ENCODE measurements around the gene ZNF416. TPM values are rescaled to one million over a fixed set of nuclear protein-coding genes. Genes with fewer than 3 reads are reported as not detected.

ZNF416 gene
- total and polyA plus RNA-seq, 9 of the 15 experiments (the other 6 are each of a cell fraction or from before 2014, with no cell fraction given), result 0.20 to 2.0 (median 1.1) TPM

DNA sequence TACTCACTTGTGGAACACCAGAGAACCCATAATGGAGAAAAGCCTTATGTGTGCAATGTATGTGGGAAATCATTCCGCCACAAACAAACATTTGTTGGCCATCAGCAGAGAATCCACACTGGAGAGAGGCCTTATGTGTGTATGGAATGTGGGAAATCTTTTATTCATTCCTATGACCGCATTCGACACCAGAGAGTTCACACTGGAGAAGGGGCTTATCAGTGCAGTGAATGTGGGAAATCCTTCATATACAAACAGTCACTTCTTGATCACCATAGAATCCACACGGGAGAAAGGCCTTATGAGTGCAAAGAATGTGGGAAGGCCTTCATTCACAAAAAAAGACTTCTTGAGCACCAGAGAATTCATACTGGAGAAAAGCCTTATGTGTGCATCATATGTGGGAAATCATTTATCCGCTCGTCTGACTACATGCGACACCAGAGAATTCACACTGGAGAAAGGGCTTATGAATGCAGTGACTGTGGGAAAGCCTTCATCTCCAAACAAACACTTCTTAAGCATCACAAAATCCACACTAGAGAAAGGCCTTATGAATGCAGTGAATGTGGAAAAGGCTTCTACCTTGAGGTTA lies 40.7 kb downstream of the ZNF416 start:
- in situ Hi-C loops (cut with MboI), result no loop called here

More for the DNA sequence above, 40.7 kb downstream of the ZNF416 start:
- ChIA-PET POLR2A (no interaction called here), CTCF (ENCODE audit: low intra/inter-chr PET ratio) (no interaction called here)
- no peaks in the 10 kb centered on the region for H4K20me1 ChIP-seq (replicated peaks; ENCODE audit: control insufficient read depth, insufficient read depth, low read length)
- H3K9me3 ChIP-seq (replicated peaks; ENCODE audit: control insufficient read depth, insufficient read depth, low read depth, low read length), result no peaks in the 10 kb centered on the region; the same call in 1 of the 2 replicates
- H2AFZ ChIP-seq (ENCODE audit: low read depth, low read length), result no peak overlapping the region
- no peak overlapping the region for H3K27ac ChIP-seq (ENCODE audit: extremely low read depth, low read depth, low read length)
- intact Hi-C loops (cut with micrococcal nuclease), result no loop called here
- BruUV-seq (replicated peaks), result no TSS peak
- H3K9me1 ChIP-seq (ENCODE audit: control insufficient read depth, insufficient read depth, low read length), result no peaks in the 10 kb centered on the region
- no peak for TF ChIP-seq STAT5B (CRISPR knock-in tag; IDR thresholded peaks at IDR 0.05)
- no peak for TF ChIP-seq CTCFL (IDR thresholded peaks at IDR 0.05; ENCODE audit: borderline replicate concordance, insufficient read depth, low read depth, low read length, poor library complexity, severe bottlenecking)
- TF ChIP-seq, protein P1, sequence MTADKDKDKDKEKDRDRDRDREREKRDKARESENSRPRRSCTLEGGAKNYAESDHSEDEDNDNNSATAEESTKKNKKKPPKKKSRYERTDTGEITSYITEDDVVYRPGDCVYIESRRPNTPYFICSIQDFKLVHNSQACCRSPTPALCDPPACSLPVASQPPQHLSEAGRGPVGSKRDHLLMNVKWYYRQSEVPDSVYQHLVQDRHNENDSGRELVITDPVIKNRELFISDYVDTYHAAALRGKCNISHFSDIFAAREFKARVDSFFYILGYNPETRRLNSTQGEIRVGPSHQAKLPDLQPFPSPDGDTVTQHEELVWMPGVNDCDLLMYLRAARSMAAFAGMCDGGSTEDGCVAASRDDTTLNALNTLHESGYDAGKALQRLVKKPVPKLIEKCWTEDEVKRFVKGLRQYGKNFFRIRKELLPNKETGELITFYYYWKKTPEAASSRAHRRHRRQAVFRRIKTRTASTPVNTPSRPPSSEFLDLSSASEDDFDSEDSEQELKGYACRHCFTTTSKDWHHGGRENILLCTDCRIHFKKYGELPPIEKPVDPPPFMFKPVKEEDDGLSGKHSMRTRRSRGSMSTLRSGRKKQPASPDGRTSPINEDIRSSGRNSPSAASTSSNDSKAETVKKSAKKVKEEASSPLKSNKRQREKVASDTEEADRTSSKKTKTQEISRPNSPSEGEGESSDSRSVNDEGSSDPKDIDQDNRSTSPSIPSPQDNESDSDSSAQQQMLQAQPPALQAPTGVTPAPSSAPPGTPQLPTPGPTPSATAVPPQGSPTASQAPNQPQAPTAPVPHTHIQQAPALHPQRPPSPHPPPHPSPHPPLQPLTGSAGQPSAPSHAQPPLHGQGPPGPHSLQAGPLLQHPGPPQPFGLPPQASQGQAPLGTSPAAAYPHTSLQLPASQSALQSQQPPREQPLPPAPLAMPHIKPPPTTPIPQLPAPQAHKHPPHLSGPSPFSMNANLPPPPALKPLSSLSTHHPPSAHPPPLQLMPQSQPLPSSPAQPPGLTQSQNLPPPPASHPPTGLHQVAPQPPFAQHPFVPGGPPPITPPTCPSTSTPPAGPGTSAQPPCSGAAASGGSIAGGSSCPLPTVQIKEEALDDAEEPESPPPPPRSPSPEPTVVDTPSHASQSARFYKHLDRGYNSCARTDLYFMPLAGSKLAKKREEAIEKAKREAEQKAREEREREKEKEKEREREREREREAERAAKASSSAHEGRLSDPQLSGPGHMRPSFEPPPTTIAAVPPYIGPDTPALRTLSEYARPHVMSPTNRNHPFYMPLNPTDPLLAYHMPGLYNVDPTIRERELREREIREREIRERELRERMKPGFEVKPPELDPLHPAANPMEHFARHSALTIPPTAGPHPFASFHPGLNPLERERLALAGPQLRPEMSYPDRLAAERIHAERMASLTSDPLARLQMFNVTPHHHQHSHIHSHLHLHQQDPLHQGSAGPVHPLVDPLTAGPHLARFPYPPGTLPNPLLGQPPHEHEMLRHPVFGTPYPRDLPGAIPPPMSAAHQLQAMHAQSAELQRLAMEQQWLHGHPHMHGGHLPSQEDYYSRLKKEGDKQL (CRISPR knock-in tag; IDR thresholded peaks at IDR 0.05; ENCODE audit: borderline replicate concordance), result no peak
- TF ChIP-seq ZNF75A (CRISPR knock-in tag; IDR thresholded peaks at IDR 0.05), result peak; percentile 83
- TF ChIP-seq RBM22 (IDR thresholded peaks at IDR 0.05; ENCODE audit: low read depth, low read length, poor library complexity, severe bottlenecking), result no peak
- ATAC-seq (no peak), FAIRE-seq (no peak), DNase-seq (ENCODE audit: extremely low read depth in 1 of 4, low spot score in 3 of 4) (no peak)
- peaks cover 5% of the 10 kb centered on the region; the same call in 1 of the 3 replicates for H3K36me3 ChIP-seq (ENCODE audit: control insufficient read depth, insufficient read depth, low read length)
- no peak overlapping the region for H3K9ac ChIP-seq (ENCODE audit: insufficient read depth in 1 of 2, low read depth in 2 of 2, low read length in 2 of 2)
- 6% methylated on average over 7 of the region's 7 CpGs for WGBS (ENCODE audit: insufficient coverage, low coverage, missing lambda C conversion rate)
- H3K4me2 ChIP-seq (ENCODE audit: insufficient read depth, low read length), result no peak overlapping the region
- no peak overlapping the region for H3K4me3 ChIP-seq
- no peaks in the 10 kb centered on the region for H3K27me3 ChIP-seq (ENCODE audit: control insufficient read depth in 2 of 2, insufficient read depth in 2 of 2, low read length in 2 of 2)
- no peaks in the 10 kb centered on the region for H3K79me2 ChIP-seq (ENCODE audit: control insufficient read depth, insufficient read depth, low read length)
- no peaks in the 10 kb centered on the region for H3K4me1 ChIP-seq (replicated peaks in 1 of 2; ENCODE audit: control insufficient read depth in 2 of 2, insufficient read depth in 2 of 2, low read length in 2 of 2)
